Psoas muscle (tissue), 8 donors: ENCODE measurements around the gene HENMT1. TPM values are rescaled to one million over a fixed set of nuclear protein-coding genes. Genes with fewer than 3 reads are reported as not detected.
A peak's percentile ranks its signal among the peaks of the same experiment; 100 is the strongest.

Experiments
- ATAC-seq, 4 donors: fragments of 200-7000 bp; cut with Tn5 transposase; one replicate each; pipeline ENCODE4 v1.9.1; 2020; ENCODE audit warnings: moderate library complexity in 3 of 4, mild to moderate bottlenecking in 2 of 4
- DNase-seq, 2 donors: peaks; one replicate each; pipeline ENCODE4 v3.0.0-alpha.2; 2020
- H3K27ac ChIP-seq: fragments of 200-600 bp; one replicate; pipeline ENCODE4 v1.8.0; 2022
- H3K27me3 ChIP-seq, 3 donors: fragments of 200-600 bp in 1 of 3; one replicate each; pipeline versions ENCODE4 v1.6.1 to v1.8.0; 2013 to 2022; ENCODE audit warnings: low read length in 2 of 3, mild to moderate bottlenecking in 2 of 3, moderate library complexity in 1 of 3; ENCODE audit not compliant: insufficient read depth in 3 of 3
- H3K36me3 ChIP-seq, 2 donors: fragments of 200-600 bp in 1 of 2; one replicate each; pipeline versions ENCODE4 v1.6.1 to v1.8.0; 2013 to 2022; ENCODE audit warnings: low read depth in 1 of 2, mild to moderate bottlenecking in 1 of 2, moderate library complexity in 1 of 2; ENCODE audit not compliant: insufficient read depth in 1 of 2
- H3K4me1 ChIP-seq: fragments of 200-600 bp; one replicate; pipeline ENCODE4 v1.8.0; 2022
- H3K4me3 ChIP-seq: fragments of 200-600 bp; one replicate; pipeline ENCODE4 v1.8.0; 2022; ENCODE audit warnings: mild to moderate bottlenecking
- H3K9me3 ChIP-seq: fragments of 200-600 bp; one replicate; pipeline ENCODE4 v1.8.0; 2022
- WGBS, 3 donors: extraction: QIAGEN DNeasy Blood & Tissue Kit; methylation state at CpG; one replicate each; pipeline versions ENCODE4 v1.1.6 to v1.1.7; 2013; 5-methylcytosine and 5-hydroxymethylcytosine counted together
- intact Hi-C, 2 donors: fragments of 100-400 bp; cut with DNase I; formaldehyde crosslinking; loops; one replicate each; pipeline versions ENCODE4 v1.11.0 to v1.14.2; 2022
- polyA plus RNA-seq, 3 donors: library from polyadenylated mRNA; stranded (reverse); fragments of 200-250 nt; gene quantifications; one replicate each; pipeline ENCODE4 v1.2.3, GENCODE V29; 2013
- total RNA-seq, 4 donors: library from RNA; stranded (reverse); fragmentation: NEBNext Ultra II Directional in 2 of 4; extraction: Animal tissue kit (Norgen Biotek cat#: 25700) in 2 of 4; gene quantifications; one replicate each; pipeline versions ENCODE4 v1.2.1 to v1.2.4, GENCODE V29; 2021 to 2023
- TF ChIP-seq, protein P1 (sequence below): fragments of 200-600 bp; IDR thresholded peaks from one replicate; pipeline ENCODE4 v1.8.0; 2022; ENCODE audit warnings: antibody characterized with exemption
- donor health status: healthy with polysubstance abuse.
- donor health status: DM: no; HTN: no; CAD: no; lungs with moderate emphysema.
- donor health status: Bipolar disorder and iron deficiency.
- donor health status: healthy.
- donor health status: DM: yes; HTN: yes; CAD: no.
- donor health status: DM: no; HTN: no; CAD: no.
- donor health status: DM: no; HTN: no; CAD: no.
- donor health status: DM: yes; HTN: yes; CAD: no.

Gene HENMT1
- total and polyA plus RNA-seq, 7 donors, result 1.2 to 4.1 (median 1.7) TPM

DNA sequence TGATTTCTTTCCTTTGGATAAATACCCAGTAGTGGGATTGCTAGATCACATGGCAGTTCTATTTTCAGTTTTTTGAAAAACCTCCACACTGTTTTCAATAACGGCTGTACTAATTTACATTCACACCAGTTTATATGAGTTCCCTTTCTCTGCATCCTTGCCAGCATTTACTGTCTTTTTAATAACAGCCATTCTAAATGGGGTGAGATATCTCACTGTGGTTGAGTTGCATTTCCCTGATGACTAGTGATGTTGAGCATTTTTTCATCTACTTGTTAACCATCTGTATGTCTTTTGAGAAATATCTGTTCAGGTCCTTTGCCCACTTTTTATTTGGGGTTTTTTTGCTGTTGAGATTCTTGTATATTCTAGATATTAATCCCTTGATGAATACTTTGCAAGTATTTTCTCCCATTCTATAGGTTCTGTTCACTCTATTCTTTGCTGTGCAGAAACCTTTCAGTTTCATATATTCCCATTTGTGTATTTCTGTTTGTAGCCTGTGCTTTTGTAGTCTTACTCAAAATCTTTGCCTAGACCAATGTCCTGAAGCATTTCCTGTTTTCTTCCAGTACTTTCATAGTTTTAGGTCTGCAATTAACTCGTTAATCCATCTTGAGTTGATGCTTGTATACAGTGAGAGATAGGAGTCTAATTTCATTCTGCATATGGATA is 7.3 kb downstream of the HENMT1 start:
- H3K9me3 ChIP-seq, result peaks cover 6% of the 10 kb centered on the region
- intact Hi-C loops, result no loop called here
- no peak for DNase-seq
- H3K27ac ChIP-seq, result no peak overlapping the region
- H3K4me3 ChIP-seq, result no peak overlapping the region
- no peaks in the 10 kb centered on the region for H3K4me1 ChIP-seq
- TF ChIP-seq, protein P1, sequence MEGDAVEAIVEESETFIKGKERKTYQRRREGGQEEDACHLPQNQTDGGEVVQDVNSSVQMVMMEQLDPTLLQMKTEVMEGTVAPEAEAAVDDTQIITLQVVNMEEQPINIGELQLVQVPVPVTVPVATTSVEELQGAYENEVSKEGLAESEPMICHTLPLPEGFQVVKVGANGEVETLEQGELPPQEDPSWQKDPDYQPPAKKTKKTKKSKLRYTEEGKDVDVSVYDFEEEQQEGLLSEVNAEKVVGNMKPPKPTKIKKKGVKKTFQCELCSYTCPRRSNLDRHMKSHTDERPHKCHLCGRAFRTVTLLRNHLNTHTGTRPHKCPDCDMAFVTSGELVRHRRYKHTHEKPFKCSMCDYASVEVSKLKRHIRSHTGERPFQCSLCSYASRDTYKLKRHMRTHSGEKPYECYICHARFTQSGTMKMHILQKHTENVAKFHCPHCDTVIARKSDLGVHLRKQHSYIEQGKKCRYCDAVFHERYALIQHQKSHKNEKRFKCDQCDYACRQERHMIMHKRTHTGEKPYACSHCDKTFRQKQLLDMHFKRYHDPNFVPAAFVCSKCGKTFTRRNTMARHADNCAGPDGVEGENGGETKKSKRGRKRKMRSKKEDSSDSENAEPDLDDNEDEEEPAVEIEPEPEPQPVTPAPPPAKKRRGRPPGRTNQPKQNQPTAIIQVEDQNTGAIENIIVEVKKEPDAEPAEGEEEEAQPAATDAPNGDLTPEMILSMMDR, result no peak
- no peaks in the 10 kb centered on the region for H3K36me3 ChIP-seq
- no peaks in the 10 kb centered on the region for H3K27me3 ChIP-seq
- 69 to 80% (median 78%) methylated on average over 2 of the region's 2 CpGs for WGBS, 3 donors
- no peak for ATAC-seq

DNA sequence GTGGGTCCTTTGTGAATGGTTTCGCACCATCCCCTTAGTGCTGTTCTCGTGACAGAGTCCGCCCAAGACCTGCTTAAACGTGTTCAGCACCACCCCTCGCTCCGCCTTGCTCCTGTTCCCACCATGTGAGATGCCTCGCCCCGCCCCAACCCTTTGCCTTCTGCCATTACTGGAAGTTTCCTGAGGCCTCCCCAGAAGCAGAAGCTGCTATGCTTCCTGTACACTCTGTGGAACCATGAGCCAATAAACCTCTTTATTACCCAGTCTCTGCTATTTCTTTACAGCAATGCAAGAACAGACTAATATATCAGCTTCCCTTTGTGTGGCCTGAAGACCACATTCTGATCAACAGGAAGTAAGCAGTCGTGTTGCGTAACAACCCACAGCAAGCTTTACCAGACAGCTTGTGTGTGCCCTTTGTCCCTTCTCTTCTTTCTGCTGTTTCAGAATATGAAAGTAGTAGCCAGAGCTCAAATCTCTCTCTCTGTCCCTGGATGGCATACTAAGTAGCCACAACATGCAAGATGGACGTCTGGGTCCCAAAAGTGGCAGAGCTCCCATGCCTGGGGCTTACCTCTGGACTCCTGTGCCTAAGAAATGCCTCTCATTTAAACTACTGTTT is 14.1 kb downstream of the HENMT1 start:
- 84 to 90% (median 87%) methylated on average over 11 of the region's 11 CpGs for WGBS, 3 donors
- H3K27me3 ChIP-seq, result no peaks in the 10 kb centered on the region
- intact Hi-C loops, result no loop called here

DNA sequence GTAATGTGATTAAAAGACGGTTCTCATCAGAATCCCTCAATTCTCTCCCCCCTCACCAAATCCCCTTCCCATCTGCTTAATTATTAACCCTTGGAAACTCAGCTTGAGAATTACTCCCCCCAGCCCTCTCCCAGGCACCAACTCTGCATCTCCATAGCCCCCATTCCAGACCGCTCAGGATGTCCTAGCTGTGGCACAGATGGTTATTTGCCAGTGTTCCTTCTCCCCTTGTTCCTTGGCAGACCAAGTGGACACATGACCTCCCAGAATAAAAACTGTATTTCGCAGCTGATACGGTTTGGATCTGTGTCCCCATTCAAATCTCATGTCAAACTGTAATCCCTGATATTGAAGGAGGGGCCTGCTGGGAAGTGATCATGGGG is 14.6 kb downstream of the HENMT1 start:
- Histone ChIP-seq H3K27me3 (no peaks in the 10 kb centered on the region), H3K4me1 (no peaks in the 10 kb centered on the region), H3K4me3 (no peak overlapping the region), H3K9me3 (no peaks in the 10 kb centered on the region), H3K36me3 (no peaks in the 10 kb centered on the region), H3K27ac (no peak overlapping the region)
- no peak for DNase-seq
- intact Hi-C loops, result no loop called here
- 50 to 64% (median 58%) methylated on average over 4 of the region's 4 CpGs for WGBS, 3 donors
- no peak for ATAC-seq
- TF ChIP-seq, protein P1, result no peak

More for the DNA sequence above, 14.1 kb downstream of the HENMT1 start:
- H3K9me3 ChIP-seq, result peaks cover 1% of the 10 kb centered on the region
- H3K4me1 ChIP-seq, result no peaks in the 10 kb centered on the region
- no peak overlapping the region for H3K4me3 ChIP-seq
- TF ChIP-seq, protein P1, result no peak
- H3K36me3 ChIP-seq, result no peaks in the 10 kb centered on the region
- ATAC-seq (peak; percentile 19 to 62 (median 46)), DNase-seq (peak; percentile 62 to 83)
- H3K27ac ChIP-seq, result peak overlapping the region; percentile 23

DNA sequence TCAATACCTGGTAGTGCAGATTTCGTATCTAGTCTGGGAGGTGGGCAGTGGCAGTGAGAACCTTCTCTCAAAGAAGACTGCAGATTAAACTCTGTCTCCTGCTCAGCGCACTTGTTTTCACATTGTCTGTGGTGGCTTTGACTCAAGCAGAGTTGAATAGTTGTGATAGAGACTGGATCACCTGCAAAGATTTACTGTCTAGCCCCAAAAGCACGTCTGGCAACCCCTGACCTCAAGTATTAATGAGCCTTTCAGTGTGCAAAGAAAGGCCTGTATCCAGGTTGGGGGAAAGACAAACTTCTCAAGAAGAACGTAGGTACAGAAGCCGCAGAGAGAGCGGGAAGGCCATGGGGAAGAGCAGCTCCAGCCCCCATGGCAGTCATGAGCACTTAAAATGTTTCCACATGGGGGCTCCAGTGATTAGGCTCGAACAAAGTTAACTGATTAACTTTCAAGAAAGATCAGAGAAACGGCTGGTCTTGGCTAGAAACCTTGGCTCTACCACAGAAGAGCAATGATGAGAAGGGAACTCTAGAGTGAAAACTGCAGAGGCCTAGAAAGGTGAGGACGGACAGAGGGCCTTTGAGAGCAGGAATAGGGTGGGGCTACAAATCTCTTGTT is 15.2 kb downstream of the HENMT1 start:
- DNase-seq (no peak), ATAC-seq (no peak)
- WGBS, 3 donors, result 75 to 80% (median 76%) methylated on average over 9 of the region's 9 CpGs
- intact Hi-C loops, result no loop called here
- TF ChIP-seq, protein P1, result no peak
- Histone ChIP-seq H3K27me3 (no peaks in the 10 kb centered on the region), H3K4me1 (no peaks in the 10 kb centered on the region), H3K9me3 (no peaks in the 10 kb centered on the region), H3K4me3 (no peak overlapping the region), H3K36me3 (no peaks in the 10 kb centered on the region), H3K27ac (no peak overlapping the region)
